Memory B cell (primary cell): ENCODE measurements around the gene NTMT2.
"Not testable (repeated sequence)": the region's sequence is repeated elsewhere in the genome, so short reads cannot be mapped to it uniquely, and the experiment has no call there.

Source experiments
- ATAC-seq: fragments of 150-1000 bp; cut with Tn5 transposase; 2 replicates; pipeline ENCODE4 v1.10.0; 2021; ENCODE audit warnings: low read depth, mild to moderate bottlenecking, moderate library complexity
- DNase-seq, 2 donors: peaks; one replicate each; pipeline ENCODE4 v3.0.0; 2022; ENCODE audit warnings: low spot score in 2 of 2
- H3K27ac Mint-ChIP-seq: one replicate; pipeline ENCODE4 v1.8.0; 2022; ENCODE audit warnings: mild to moderate bottlenecking, moderate library complexity, mixed read lengths
- H3K27me3 Mint-ChIP-seq: one replicate; pipeline ENCODE4 v1.8.0; 2022; ENCODE audit warnings: mixed read lengths
- H3K36me3 Mint-ChIP-seq: one replicate; pipeline ENCODE4 v1.8.0; 2022; ENCODE audit warnings: mild to moderate bottlenecking, mixed read lengths
- H3K4me1 Mint-ChIP-seq: one replicate; pipeline ENCODE4 v1.8.0; 2022; ENCODE audit warnings: mixed read lengths
- H3K4me3 Mint-ChIP-seq: one replicate; pipeline ENCODE4 v1.8.0; 2022; ENCODE audit warnings: mild to moderate bottlenecking, moderate library complexity, mixed read lengths
- H3K9me3 Mint-ChIP-seq: one replicate; pipeline ENCODE4 v1.8.0; 2022; ENCODE audit warnings: mixed read lengths

Gene NTMT2

DNA sequence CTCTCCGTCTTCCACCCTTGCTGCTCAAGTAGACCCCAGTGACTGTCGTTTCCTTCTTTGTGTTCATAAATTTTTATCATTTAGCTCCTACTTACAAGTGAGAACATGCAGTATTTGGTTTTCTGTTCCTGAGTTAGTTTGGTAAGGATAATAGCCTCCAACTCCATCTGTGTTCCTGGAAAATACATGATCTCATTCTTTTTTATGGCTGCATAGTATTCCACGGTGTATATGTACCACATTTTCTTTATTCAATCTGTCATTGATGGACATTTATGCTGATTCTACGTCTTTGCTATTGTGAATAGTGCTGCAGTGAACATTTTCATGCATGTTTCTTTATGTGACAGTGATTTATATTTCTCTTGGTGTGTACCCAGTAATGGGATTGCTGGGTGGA, 24.8 kb downstream of the NTMT2 start:
- peaks cover 10% of the 10 kb centered on the region for H3K27me3 Mint-ChIP-seq
- DNase-seq, H3K36me3 Mint-ChIP-seq, H3K4me3 Mint-ChIP-seq, H3K27ac Mint-ChIP-seq, H3K4me1 Mint-ChIP-seq, ATAC-seq, H3K9me3 Mint-ChIP-seq: not testable (repeated sequence)

DNA sequence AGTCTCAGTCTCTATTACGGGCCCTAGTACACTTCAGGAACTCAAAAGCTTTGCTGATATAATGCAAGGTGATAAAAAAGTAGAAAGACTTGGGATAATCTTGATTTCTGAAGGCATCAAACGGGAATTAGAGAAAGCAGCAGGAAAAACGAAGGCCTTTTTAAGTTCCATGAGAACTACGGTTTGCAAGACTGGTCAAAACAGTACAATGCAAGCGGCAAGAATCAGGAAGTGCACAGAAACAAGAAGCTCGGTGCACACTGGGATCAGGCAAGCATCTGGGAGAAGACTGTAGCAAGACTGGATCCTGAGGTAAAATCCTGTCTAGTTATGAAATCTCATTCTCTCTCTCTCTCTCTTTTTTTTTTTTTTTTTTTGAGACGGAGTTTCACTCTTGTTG, 28.6 kb downstream of the NTMT2 start:
- peaks cover 9% of the 10 kb centered on the region for H3K9me3 Mint-ChIP-seq
- H3K4me3 Mint-ChIP-seq = no peak overlapping the region
- no peak overlapping the region for H3K27ac Mint-ChIP-seq
- DNase-seq (no peak), ATAC-seq (no peak)
- no peaks in the 10 kb centered on the region for H3K36me3 Mint-ChIP-seq
- peaks cover 14% of the 10 kb centered on the region for H3K27me3 Mint-ChIP-seq
- H3K4me1 Mint-ChIP-seq = no peaks in the 10 kb centered on the region

DNA sequence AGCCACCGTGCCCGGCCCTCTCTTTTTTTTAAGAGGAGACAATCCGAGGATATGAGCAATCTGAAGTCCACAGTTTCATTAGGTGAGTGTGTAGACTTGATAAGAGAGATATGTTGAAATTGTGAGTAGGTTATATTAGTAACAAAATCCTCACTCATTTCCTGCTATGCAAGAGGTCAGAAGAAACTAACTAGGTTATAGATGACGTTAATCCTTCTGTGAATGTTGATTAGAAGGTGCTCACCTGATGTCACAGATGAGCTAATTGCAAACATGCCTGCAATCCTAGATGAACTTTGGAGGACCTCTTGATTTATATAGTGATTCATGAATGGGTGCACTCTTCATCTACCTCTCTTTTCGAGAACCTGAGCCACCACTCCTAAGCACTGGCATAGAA, 29.3 kb downstream of the NTMT2 start:
- DNase-seq (no peak), ATAC-seq (no peak)
- H3K27ac Mint-ChIP-seq = no peak overlapping the region
- peaks cover 14% of the 10 kb centered on the region for H3K27me3 Mint-ChIP-seq
- H3K36me3 Mint-ChIP-seq = no peaks in the 10 kb centered on the region
- H3K9me3 Mint-ChIP-seq = peaks cover 9% of the 10 kb centered on the region
- no peaks in the 10 kb centered on the region for H3K4me1 Mint-ChIP-seq
- no peak overlapping the region for H3K4me3 Mint-ChIP-seq

DNA sequence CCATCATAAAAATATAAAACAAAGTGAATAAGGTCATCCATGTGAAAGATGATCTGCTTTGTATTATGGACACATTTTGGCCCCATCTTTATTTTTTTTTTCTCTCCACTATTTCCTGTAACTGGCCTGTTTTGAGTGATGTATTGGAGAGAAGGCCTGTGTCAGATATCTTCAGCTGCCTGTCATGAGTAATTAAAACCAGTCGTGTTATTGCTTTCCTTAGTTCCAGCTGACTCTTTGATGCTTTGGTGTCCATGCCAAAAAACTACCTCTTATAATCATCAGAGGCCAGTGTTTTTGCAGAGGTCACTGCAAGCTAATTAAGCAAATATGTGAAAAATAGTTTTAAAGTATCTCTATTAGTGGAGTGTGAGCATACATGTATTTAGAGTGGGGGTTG, 29.7 kb downstream of the NTMT2 start:
- peaks cover 7% of the 10 kb centered on the region for H3K9me3 Mint-ChIP-seq
- no peak for DNase-seq
- H3K27ac Mint-ChIP-seq = no peak overlapping the region
- H3K4me1 Mint-ChIP-seq = no peaks in the 10 kb centered on the region
- no peaks in the 10 kb centered on the region for H3K36me3 Mint-ChIP-seq
- H3K27me3 Mint-ChIP-seq = peaks cover 14% of the 10 kb centered on the region
- no peak overlapping the region for H3K4me3 Mint-ChIP-seq
- no peak for ATAC-seq

- no peaks in the 10 kb centered on the region for H3K4me1 Mint-ChIP-seq
- H3K9me3 Mint-ChIP-seq = peaks cover 4% of the 10 kb centered on the region
- no peak overlapping the region for H3K4me3 Mint-ChIP-seq
- H3K27me3 Mint-ChIP-seq = peaks cover 14% of the 10 kb centered on the region
- no peaks in the 10 kb centered on the region for H3K36me3 Mint-ChIP-seq
- DNase-seq (no peak), ATAC-seq (no peak)
- no peak overlapping the region for H3K27ac Mint-ChIP-seq
Observed at GRCh38 chr1:170176772-170177171, 31.0 kb downstream of the NTMT2 start.

DNA sequence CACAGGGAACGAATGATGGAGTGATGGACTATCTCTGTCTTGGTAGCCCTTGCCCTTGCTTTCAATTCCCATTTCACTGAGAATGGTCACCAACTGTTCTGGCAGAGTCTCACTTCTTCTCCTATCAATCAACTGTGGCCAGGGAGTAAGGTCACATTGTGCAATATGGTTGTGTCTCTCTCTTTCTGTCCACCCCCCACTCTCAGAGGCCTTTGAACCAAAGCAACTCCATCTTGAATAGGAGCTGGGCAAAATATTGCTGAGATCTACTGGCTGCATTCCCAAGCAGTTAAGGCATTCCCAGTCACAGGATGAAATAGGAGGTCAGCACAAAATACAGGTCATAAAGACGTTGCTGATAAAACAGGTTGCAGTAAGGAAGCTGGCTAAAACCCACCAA, 36.7 kb downstream of the NTMT2 start:
- peaks cover 4% of the 10 kb centered on the region for H3K9me3 Mint-ChIP-seq
- peaks cover 2% of the 10 kb centered on the region for H3K27me3 Mint-ChIP-seq
- ATAC-seq = no peak
- DNase-seq = no peak
- H3K4me1 Mint-ChIP-seq = no peaks in the 10 kb centered on the region
- no peaks in the 10 kb centered on the region for H3K36me3 Mint-ChIP-seq
- H3K27ac Mint-ChIP-seq = no peak overlapping the region
- no peak overlapping the region for H3K4me3 Mint-ChIP-seq

GRCh38 chr1:170192546-170192945, 46.8 kb downstream of the NTMT2 start:
- Mint-ChIP-seq H3K4me1 (no peaks in the 10 kb centered on the region), H3K4me3 (no peak overlapping the region), H3K27ac (no peak overlapping the region), H3K9me3 (peaks cover 16% of the 10 kb centered on the region), H3K36me3 (no peaks in the 10 kb centered on the region), H3K27me3 (peaks cover 5% of the 10 kb centered on the region)
- ATAC-seq (no peak), DNase-seq (no peak)

GRCh38 chr1:170194451-170194850, 48.7 kb downstream of the NTMT2 start:
- no peak for DNase-seq
- Mint-ChIP-seq H3K36me3 (no peaks in the 10 kb centered on the region), H3K9me3 (peaks cover 9% of the 10 kb centered on the region), H3K27ac (no peak overlapping the region), H3K4me3 (no peak overlapping the region), H3K4me1 (no peaks in the 10 kb centered on the region), H3K27me3 (peaks cover 5% of the 10 kb centered on the region)
- no peak for ATAC-seq

DNA sequence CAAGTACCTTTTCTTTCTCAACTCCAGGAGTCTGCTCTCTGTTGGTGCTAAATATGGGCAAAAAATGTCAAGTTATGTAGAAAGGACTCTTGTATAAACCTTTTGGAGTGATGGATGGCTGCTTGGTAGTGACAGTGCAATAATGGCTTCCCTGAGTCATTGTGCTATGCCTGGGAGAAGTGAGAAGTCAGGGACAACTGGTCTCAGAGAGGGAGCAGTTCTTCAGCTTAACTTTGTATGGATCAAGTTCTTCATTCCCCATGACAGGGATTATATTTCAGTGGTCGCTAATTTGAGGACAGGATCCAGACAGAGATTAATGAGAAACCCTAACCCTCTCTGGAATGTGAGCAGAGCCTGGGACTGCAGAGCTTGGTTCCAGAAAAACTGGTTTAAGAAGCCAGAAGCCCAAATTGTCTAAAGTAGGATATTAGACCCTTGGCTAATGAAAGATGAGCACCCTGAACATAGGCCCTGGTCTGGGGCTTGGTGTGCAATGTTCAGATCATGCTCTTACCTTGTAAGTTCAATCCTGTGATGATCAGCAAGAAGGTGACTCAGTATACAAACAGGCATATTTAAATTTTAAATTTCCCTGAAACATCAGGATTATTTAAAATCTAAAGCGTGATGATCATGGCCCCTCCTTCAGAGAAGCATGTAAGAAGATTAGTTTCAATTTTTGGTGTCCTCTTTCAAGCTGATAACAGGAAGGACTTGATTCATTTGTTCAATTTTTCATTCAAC, 50.9 kb downstream of the NTMT2 start:
- no peak overlapping the region for H3K4me3 Mint-ChIP-seq
- DNase-seq = no peak
- H3K4me1 Mint-ChIP-seq = no peaks in the 10 kb centered on the region
- no peak for ATAC-seq
- H3K27me3 Mint-ChIP-seq = peaks cover 1% of the 10 kb centered on the region
- H3K36me3 Mint-ChIP-seq = no peaks in the 10 kb centered on the region
- H3K9me3 Mint-ChIP-seq = peaks cover 3% of the 10 kb centered on the region
- no peak overlapping the region for H3K27ac Mint-ChIP-seq

- no peaks in the 10 kb centered on the region for H3K4me1 Mint-ChIP-seq
- H3K27ac Mint-ChIP-seq = no peak overlapping the region
- H3K36me3 Mint-ChIP-seq = no peaks in the 10 kb centered on the region
- H3K9me3 Mint-ChIP-seq = peaks cover 1% of the 10 kb centered on the region
- DNase-seq (no peak), ATAC-seq (no peak)
- H3K27me3 Mint-ChIP-seq = peaks cover 3% of the 10 kb centered on the region
- no peak overlapping the region for H3K4me3 Mint-ChIP-seq
Observed at GRCh38 chr1:170198090-170198489, 52.3 kb downstream of the NTMT2 start.

- ATAC-seq (no peak), DNase-seq (no peak)
- Mint-ChIP-seq H3K4me1 (no peaks in the 10 kb centered on the region), H3K4me3 (no peak overlapping the region), H3K27ac (no peak overlapping the region), H3K27me3 (peaks cover 3% of the 10 kb centered on the region), H3K36me3 (no peaks in the 10 kb centered on the region), H3K9me3 (peaks cover under 1% of the 10 kb centered on the region)
Observed at GRCh38 chr1:170198584-170198983, 52.8 kb downstream of the NTMT2 start.

DNA sequence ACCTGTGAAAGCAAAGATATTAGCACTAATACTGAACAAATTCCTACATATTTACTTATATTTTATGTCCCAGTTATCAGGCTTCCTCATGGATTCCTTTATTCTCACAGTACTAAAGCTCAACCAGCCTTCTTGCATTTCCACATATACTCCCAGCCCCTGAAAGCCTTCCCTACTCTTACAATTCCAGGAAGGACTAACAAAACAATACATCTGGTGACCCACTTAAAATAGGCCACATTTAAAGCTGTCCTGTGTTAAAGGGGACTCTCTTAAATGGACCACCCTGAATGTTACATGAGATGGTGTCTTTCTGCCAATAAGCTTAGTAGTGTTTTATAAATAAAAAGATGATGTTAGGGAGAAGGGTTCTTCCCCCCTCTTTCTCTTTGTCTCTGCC, 54.4 kb downstream of the NTMT2 start:
- Mint-ChIP-seq H3K9me3 (no peaks in the 10 kb centered on the region), H3K4me1 (no peaks in the 10 kb centered on the region), H3K36me3 (no peaks in the 10 kb centered on the region), H3K4me3 (no peak overlapping the region), H3K27ac (no peak overlapping the region), H3K27me3 (peaks cover 5% of the 10 kb centered on the region)
- DNase-seq (no peak), ATAC-seq (no peak)

GRCh38 chr1:170200621-170201397, 55.0 kb downstream of the NTMT2 start:
- no peaks in the 10 kb centered on the region for H3K36me3 Mint-ChIP-seq
- H3K27ac Mint-ChIP-seq = no peak overlapping the region
- no peak overlapping the region for H3K4me3 Mint-ChIP-seq
- no peak for ATAC-seq
- DNase-seq = no peak
- H3K9me3 Mint-ChIP-seq = peaks cover 2% of the 10 kb centered on the region
- H3K27me3 Mint-ChIP-seq = peaks cover 5% of the 10 kb centered on the region
- H3K4me1 Mint-ChIP-seq = no peaks in the 10 kb centered on the region

GRCh38 chr1:170203693-170204092, 57.9 kb downstream of the NTMT2 start:
- no peak for ATAC-seq
- DNase-seq = no peak
- Mint-ChIP-seq H3K36me3 (no peaks in the 10 kb centered on the region), H3K9me3 (peaks cover 5% of the 10 kb centered on the region), H3K27me3 (peaks cover 4% of the 10 kb centered on the region), H3K4me1 (no peaks in the 10 kb centered on the region), H3K27ac (no peak overlapping the region), H3K4me3 (no peak overlapping the region)

GRCh38 chr1:170204121-170204520, 58.4 kb downstream of the NTMT2 start:
- H3K4me3 Mint-ChIP-seq = no peak overlapping the region
- peaks cover 5% of the 10 kb centered on the region for H3K9me3 Mint-ChIP-seq
- no peaks in the 10 kb centered on the region for H3K36me3 Mint-ChIP-seq
- H3K27ac Mint-ChIP-seq = no peak overlapping the region
- ATAC-seq = no peak
- H3K4me1 Mint-ChIP-seq = no peaks in the 10 kb centered on the region
- peaks cover 4% of the 10 kb centered on the region for H3K27me3 Mint-ChIP-seq
- no peak for DNase-seq
